Ishikawa (cell line): ENCODE measurements around the gene TEDC2.

ENCODE experiments used
- EGR1 ChIP-seq: IDR thresholded peaks from 2 replicates; pipeline ENCODE4 v1.6.1; 2012
- EP300 ChIP-seq: IDR thresholded peaks from 2 replicates; pipeline ENCODE4 v1.6.1; 2012; ENCODE audit warnings: borderline replicate concordance
- FOXM1 ChIP-seq: IDR thresholded peaks from 2 replicates; pipeline ENCODE4 v1.6.1; 2012; ENCODE audit warnings: low read depth, borderline replicate concordance
- MAX ChIP-seq: IDR thresholded peaks from 2 replicates; pipeline ENCODE4 v1.6.1; 2012
- RAD21 ChIP-seq: IDR thresholded peaks from 2 replicates; pipeline ENCODE4 v1.6.1; 2012; ENCODE audit warnings: low read depth
- REST ChIP-seq: IDR thresholded peaks from 2 replicates; pipeline ENCODE4 v1.6.1; 2012; ENCODE audit warnings: low read depth, mild to moderate bottlenecking
- TAF1 ChIP-seq: IDR thresholded peaks from 2 replicates; pipeline ENCODE4 v1.6.1; 2012; ENCODE audit warnings: low read depth, mild to moderate bottlenecking
- TCF12 ChIP-seq: IDR thresholded peaks from 2 replicates; pipeline ENCODE4 v1.6.1; 2012; ENCODE audit warnings: low read depth
- TEAD4 ChIP-seq: IDR thresholded peaks from 2 replicates; pipeline ENCODE4 v1.6.1; 2012
- USF1 ChIP-seq: IDR thresholded peaks from 2 replicates; pipeline ENCODE4 v1.6.1; 2012
- YY1 ChIP-seq: IDR thresholded peaks from 2 replicates; pipeline ENCODE4 v1.6.1; 2012; ENCODE audit warnings: low read depth
- ZBTB7A ChIP-seq: IDR thresholded peaks from 2 replicates; pipeline ENCODE4 v1.6.1; 2012; ENCODE audit warnings: low read depth

GRCh38 chr16:2467528-2468232, 7.8 kb downstream of the TEDC2 start:
- TF ChIP-seq EGR1 (peak; percentile 45; the same call in 1 of the 2 replicates), YY1 (no peak), TAF1 (no peak; the same call in 1 of the 2 replicates), TEAD4 (peak; percentile 8; the same call in 1 of the 2 replicates), REST (no peak), RAD21 (no peak), MAX (peak; percentile 67; the same call in 1 of the 2 replicates), FOXM1 (no peak), USF1 (no peak), ZBTB7A (peak; percentile 63), TCF12 (no peak), EP300 (no peak)
